ENCODE data around the gene BATF. TPM values are rescaled to one million over a fixed set of nuclear protein-coding genes. Genes with fewer than 3 reads are reported as not detected.

The BATF gene
- total RNA-seq, 2 experiments from 2014 or later: 171 to 182 TPM

DNA sequence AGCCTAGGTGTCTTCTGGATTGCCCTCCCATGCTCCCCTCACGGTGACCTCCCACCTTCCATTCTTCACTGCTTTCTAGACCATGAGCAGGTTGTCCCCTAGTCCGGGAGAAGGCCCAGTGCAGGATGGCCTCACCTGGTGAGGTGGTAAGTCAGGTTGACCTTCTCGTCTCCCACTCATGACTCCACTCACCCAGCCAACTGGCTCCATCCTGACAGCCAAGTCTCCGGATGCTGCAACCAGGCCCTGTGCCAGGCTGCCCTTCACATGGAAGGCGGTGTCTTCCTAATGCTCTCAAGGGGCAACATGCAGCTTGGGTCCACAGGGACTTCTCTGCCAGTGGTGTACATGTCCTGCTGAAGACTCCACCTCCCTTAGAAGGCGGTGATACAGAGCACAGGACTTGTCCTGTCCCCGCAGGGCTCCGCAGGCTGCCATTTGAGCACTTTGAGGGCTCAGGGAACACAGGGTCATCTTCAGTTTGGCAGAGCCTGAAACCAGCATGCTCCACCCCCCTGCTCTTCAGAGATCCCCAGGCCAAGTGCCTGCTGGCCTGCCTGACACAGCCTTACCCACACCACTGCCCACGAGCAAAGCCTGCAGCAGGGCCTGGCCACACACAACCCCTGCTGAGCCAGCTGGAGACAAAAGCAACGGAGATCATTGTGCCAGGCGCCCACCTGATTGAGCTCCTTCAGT lies 25.4 kb downstream of the BATF start:
- intact Hi-C loops (cut with micrococcal nuclease): no loop called here
- ChIA-PET POLR2A (interaction anchor here (1.5 to 5.4 kb wide), 4 partner anchors 9 to 26 kb away, joined by 5 to 49 read pairs (median 8); partner anchors contain the start of gene BATF), CTCF (interaction anchor here (1.4 to 5.9 kb wide), 5 partner anchors 12 to 107 kb away, joined by 3 to 65 read pairs (median 7); no protein-coding TSS in a partner anchor)
- peaks cover 81% of the 10 kb centered on the region for H3K4me1 Mint-ChIP-seq (ENCODE audit: low read depth)
- no peaks in the 10 kb centered on the region for H3K27me3 Mint-ChIP-seq
- peak overlapping the region; percentile 15 for H3K4me3 Mint-ChIP-seq
- H3K27ac Mint-ChIP-seq: peak overlapping the region; percentile 94
- H3K9me3 Mint-ChIP-seq: no peaks in the 10 kb centered on the region
- peaks cover 42% of the 10 kb centered on the region for H3K36me3 Mint-ChIP-seq
- no peak for DNase-seq

DNA sequence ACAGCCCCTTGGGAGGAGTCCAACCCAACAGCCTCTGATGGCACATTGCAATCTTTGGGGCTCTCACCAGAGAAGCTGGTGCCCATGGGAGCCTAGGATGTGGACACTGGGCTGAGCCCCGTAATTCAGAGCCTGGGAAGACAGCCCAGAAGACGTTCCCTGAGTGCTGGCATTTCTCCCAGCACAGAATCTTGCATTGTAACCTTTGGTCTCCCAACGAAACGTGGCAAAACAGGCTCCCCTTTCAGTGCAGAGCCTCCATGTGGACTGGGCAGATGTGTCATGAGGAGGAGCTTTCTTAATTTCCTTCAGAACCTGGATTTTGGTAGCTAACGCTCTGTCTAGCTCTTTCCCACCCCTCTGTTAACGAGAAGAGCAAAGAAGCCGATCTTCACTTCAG lies 26.3 kb downstream of the BATF start:
- DNase-seq: no peak
- Mint-ChIP-seq H3K27me3 (no peaks in the 10 kb centered on the region), H3K9me3 (no peaks in the 10 kb centered on the region), H3K4me1 (ENCODE audit: low read depth) (peaks cover 82% of the 10 kb centered on the region), H3K27ac (peak overlapping the region; percentile 94), H3K4me3 (peak overlapping the region; percentile 15), H3K36me3 (peaks cover 42% of the 10 kb centered on the region)
- intact Hi-C loops (cut with micrococcal nuclease): no loop called here
- CTCF ChIA-PET: interaction anchor here (1.4 to 5.9 kb wide), 6 partner anchors 13 to 106 kb away, joined by 3 to 65 read pairs (median 8); no protein-coding TSS in a partner anchor
- POLR2A ChIA-PET: interaction anchor here (0.6 to 5.4 kb wide), 9 partner anchors 9 to 437 kb away, joined by 3 to 49 read pairs (median 5); partner anchors contain the start of gene BATF

DNA sequence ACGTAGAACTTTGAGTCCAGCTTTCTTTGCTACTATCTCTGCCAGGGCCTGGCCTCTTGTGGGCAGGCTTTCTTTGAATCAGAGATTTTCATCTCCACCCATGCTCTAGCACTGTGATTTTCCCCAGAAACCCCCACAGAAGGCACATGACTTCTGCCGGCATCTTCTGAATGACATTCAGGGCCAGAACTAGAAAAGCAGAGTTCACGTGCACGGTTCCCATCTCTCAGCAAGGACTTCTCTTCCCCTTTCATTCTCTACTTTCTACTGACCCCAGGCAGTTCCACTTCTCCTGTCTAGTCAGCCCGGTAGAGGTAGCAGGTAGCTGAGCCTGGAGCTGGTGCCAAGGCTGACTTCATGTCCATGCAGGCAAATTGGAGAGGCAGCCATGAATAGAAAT lies 26.9 kb downstream of the BATF start:
- Mint-ChIP-seq H3K4me1 (ENCODE audit: low read depth) (peaks cover 81% of the 10 kb centered on the region), H3K9me3 (no peaks in the 10 kb centered on the region), H3K27ac (peak overlapping the region; percentile 94), H3K36me3 (peaks cover 42% of the 10 kb centered on the region), H3K4me3 (peak overlapping the region; percentile 13), H3K27me3 (no peaks in the 10 kb centered on the region)
- peak; percentile 75 for DNase-seq
- POLR2A ChIA-PET: interaction anchor here (0.9 to 5.4 kb wide), 8 partner anchors 10 to 29 kb away, joined by 3 to 49 read pairs (median 6); partner anchors contain the start of gene BATF
- intact Hi-C loops (cut with micrococcal nuclease): loop anchor here (1.0 kb wide), 1 partner anchor 10 kb away; no protein-coding TSS in a partner anchor
- CTCF ChIA-PET: interaction anchor here (1.4 to 5.9 kb wide), 7 partner anchors 13 to 105 kb away, joined by 3 to 65 read pairs (median 7); no protein-coding TSS in a partner anchor

DNA sequence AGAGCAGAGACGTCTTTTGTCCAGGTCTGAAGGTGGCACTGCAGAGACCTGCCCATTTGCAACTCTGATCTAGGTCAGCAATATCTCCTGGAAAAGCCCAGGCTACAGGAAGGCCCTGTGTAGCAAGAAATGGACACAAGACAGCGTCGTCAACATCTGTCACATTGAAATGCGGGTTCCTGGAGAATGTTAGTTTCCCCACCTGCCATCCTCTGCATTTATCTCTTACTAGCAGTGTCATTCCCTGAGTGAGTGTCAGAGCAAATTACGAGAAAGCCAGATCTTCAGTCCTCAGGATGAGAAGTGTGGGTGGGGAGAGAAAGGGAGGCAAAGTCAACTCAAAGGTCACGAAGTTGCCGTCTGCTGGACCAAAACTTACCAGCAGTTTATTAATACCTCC lies 28.8 kb downstream of the BATF start:
- intact Hi-C loops (cut with micrococcal nuclease): loop anchor here (1.0 to 10.0 kb wide), 2 partner anchors 9 to 1484 kb away; no protein-coding TSS in a partner anchor
- Mint-ChIP-seq H3K9me3 (no peaks in the 10 kb centered on the region), H3K4me1 (ENCODE audit: low read depth) (peaks cover 85% of the 10 kb centered on the region), H3K27me3 (no peaks in the 10 kb centered on the region), H3K4me3 (no peak overlapping the region), H3K36me3 (peaks cover 34% of the 10 kb centered on the region), H3K27ac (peak overlapping the region; percentile 94)
- CTCF ChIA-PET: interaction anchor here (0.7 to 5.9 kb wide), 2 partner anchors 10 to 11 kb away, joined by 3 to 65 read pairs; no protein-coding TSS in a partner anchor
- POLR2A ChIA-PET: interaction anchor here (5.4 kb wide), 1 partner anchor 11 kb away, joined by 49 read pairs; no protein-coding TSS in a partner anchor
- no peak for DNase-seq

DNA sequence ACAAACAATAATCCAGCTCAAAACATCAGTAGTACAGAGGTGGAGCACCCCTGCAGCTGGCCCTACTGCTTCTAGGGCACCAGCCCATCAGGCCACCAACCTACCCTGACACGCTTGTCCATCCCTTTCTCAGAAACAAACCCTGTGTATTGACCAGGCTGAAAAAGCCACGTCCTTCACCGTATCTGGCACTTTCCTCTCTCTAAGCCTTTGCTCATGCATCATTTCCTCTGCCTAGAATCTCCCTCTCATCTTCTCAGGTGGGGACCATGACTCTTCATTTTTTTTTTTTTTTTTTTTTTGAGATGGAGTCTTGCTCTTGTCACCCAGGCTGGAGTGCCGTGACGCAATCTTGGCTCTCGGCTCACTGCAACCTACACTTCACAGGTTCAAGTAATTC lies 30.9 kb downstream of the BATF start:
- peaks cover 77% of the 10 kb centered on the region for H3K4me1 Mint-ChIP-seq (ENCODE audit: low read depth)
- H3K9me3 Mint-ChIP-seq: no peaks in the 10 kb centered on the region
- DNase-seq: no peak
- CTCF ChIA-PET: interaction anchor here (1.2 to 1.7 kb wide), 4 partner anchors 8 to 64 kb away, joined by 4 to 5 read pairs (median 4); no protein-coding TSS in a partner anchor
- no peak overlapping the region for H3K4me3 Mint-ChIP-seq
- POLR2A ChIA-PET: interaction anchor here (1.0 to 1.3 kb wide), 3 partner anchors 12 to 107 kb away, joined by 3 read pairs; partner anchors contain the start of gene ERG28
- no peak overlapping the region for H3K27ac Mint-ChIP-seq
- peaks cover 20% of the 10 kb centered on the region for H3K36me3 Mint-ChIP-seq
- intact Hi-C loops (cut with micrococcal nuclease): loop anchor here (10.0 kb wide), 1 partner anchor 1482 kb away; no protein-coding TSS in a partner anchor
- H3K27me3 Mint-ChIP-seq: no peaks in the 10 kb centered on the region

DNA sequence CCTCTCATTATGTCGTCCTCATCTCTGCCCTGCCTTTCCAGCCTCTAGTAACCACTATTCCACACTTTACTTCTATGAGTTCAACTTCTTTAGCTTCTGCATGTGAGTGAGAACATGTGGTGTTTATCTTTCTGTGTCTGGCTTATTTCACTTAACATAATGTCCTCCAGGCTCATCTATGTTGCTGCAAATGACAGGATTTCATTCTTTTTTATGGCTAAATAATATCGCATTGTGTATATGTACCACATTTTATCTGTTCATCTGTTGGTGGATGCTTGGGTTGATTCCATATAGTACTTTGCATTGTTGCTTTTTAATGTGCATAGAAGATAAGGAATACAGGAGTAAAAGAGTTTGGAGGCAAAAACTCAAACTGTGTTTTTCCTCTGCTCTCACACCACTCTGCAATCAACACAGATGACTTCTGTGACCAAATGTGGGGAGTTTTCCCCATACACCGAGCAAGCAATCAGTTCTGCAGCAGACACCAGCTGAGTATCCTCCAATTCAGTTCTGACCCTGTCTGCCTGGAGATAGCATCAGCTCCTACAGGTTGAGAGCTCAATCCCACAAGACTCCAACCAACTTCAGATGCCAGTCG lies 31.6 kb downstream of the BATF start:
- CTCF ChIA-PET: interaction anchor here (1.1 to 1.3 kb wide), 3 partner anchors 13 to 35 kb away, joined by 3 to 4 read pairs (median 4); no protein-coding TSS in a partner anchor
- no peaks in the 10 kb centered on the region for H3K9me3 Mint-ChIP-seq
- no peaks in the 10 kb centered on the region for H3K27me3 Mint-ChIP-seq
- POLR2A ChIA-PET: interaction anchor here (1.0 kb wide), 1 partner anchor 12 kb away, joined by 3 read pairs; no protein-coding TSS in a partner anchor
- peaks cover 76% of the 10 kb centered on the region for H3K4me1 Mint-ChIP-seq (ENCODE audit: low read depth)
- H3K27ac Mint-ChIP-seq: no peak overlapping the region
- H3K4me3 Mint-ChIP-seq: no peak overlapping the region
- H3K36me3 Mint-ChIP-seq: peaks cover 18% of the 10 kb centered on the region
- intact Hi-C loops (cut with micrococcal nuclease): loop anchor here (10.0 kb wide), 1 partner anchor 1481 kb away; no protein-coding TSS in a partner anchor
- no peak for DNase-seq

DNA sequence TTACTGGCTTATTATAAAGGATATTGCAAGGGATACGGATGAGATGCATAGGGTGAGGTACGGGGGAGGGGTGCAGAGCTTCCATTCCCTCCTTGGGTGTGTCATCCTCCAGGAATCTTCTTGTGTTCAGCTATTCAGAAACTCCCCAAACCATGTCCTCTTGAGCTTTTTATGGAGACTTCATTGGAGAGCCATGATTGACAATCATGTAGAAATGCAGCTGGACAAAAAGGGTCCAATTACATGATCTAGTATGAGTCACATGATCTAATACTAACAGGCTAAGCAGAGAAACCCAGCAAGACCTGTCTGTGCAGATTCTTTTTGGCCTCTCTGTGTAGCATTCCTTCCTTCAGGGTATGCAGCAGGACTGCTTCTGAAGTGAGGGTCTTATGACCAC lies 32.2 kb downstream of the BATF start:
- no peak overlapping the region for H3K4me3 Mint-ChIP-seq
- intact Hi-C loops (cut with micrococcal nuclease): loop anchor here (10.0 kb wide), 1 partner anchor 1480 kb away; no protein-coding TSS in a partner anchor
- no peaks in the 10 kb centered on the region for H3K27me3 Mint-ChIP-seq
- ChIA-PET CTCF (interaction anchor here (1.1 kb wide), 1 partner anchor 35 kb away, joined by 3 read pairs; no protein-coding TSS in a partner anchor), POLR2A (interaction anchor here (1.0 kb wide), 1 partner anchor 13 kb away, joined by 3 read pairs; no protein-coding TSS in a partner anchor)
- H3K4me1 Mint-ChIP-seq (ENCODE audit: low read depth): peaks cover 76% of the 10 kb centered on the region
- H3K27ac Mint-ChIP-seq: no peak overlapping the region
- peaks cover 14% of the 10 kb centered on the region for H3K36me3 Mint-ChIP-seq
- no peaks in the 10 kb centered on the region for H3K9me3 Mint-ChIP-seq
- DNase-seq: no peak

DNA sequence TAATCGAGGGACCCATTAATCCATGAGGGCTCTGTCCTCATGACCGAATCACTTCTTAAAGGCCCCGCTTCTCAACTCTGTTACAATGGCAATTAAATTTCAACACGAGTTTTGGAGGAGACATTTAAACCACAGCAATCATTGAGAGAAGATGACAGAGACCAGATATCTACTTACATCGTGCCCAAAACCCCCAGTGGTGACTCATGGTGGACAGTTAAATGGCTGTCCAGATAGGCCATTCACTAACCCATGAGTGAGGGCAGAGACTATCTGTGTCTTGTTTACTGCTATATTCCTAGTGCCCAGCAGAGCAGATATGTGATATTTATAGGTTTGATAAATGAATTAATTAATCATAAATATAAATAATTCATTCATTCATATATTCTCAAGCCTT lies 36.2 kb downstream of the BATF start:
- Mint-ChIP-seq H3K4me1 (ENCODE audit: low read depth) (peaks cover 83% of the 10 kb centered on the region), H3K36me3 (peaks cover 12% of the 10 kb centered on the region), H3K27me3 (no peaks in the 10 kb centered on the region), H3K27ac (peak overlapping the region; percentile 99), H3K9me3 (peaks cover 4% of the 10 kb centered on the region), H3K4me3 (no peak overlapping the region)
- DNase-seq: no peak
- ChIA-PET POLR2A (interaction anchor here (6.2 kb wide), 1 partner anchor 36 kb away, joined by 67 read pairs; the partner anchor contains the start of gene BATF), CTCF (no interaction called here)
- intact Hi-C loops (cut with micrococcal nuclease): loop anchor here (10.0 kb wide), 1 partner anchor 1476 kb away; no protein-coding TSS in a partner anchor

DNA sequence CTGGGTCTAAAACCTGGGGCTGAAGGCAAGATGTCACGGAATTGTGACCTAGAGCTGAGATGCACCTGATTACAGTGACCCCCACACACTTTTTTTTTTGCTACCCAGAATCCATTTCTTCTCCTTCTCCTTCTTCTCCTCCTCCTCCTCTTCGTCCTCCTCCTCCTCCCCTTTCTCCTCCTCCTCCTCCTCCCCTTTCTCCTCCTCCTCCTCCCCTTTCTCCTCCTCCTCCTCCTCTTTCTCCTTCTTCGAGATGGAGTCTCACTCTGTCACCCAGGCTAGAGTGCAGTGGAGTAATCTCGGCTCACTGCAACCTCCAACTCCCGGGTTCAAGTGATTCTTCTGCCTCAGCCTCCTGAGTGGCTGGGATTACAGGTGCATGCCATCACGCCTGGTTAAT lies 36.8 kb downstream of the BATF start:
- Mint-ChIP-seq H3K36me3 (peaks cover 12% of the 10 kb centered on the region), H3K9me3 (peaks cover 4% of the 10 kb centered on the region), H3K4me1 (ENCODE audit: low read depth) (peaks cover 85% of the 10 kb centered on the region), H3K4me3 (no peak overlapping the region), H3K27me3 (no peaks in the 10 kb centered on the region), H3K27ac (peak overlapping the region; percentile 99)
- ChIA-PET CTCF (interaction anchor here (1.4 to 6.6 kb wide), 10 partner anchors 10 to 257 kb away, joined by 5 to 91 read pairs (median 18); partner anchors contain the start of genes BATF, ERG28 and FLVCR2), POLR2A (interaction anchor here (1.0 to 6.2 kb wide), 8 partner anchors 9 to 102 kb away, joined by 3 to 69 read pairs (median 14); partner anchors contain the start of genes BATF, ERG28 and TTLL5)
- intact Hi-C loops (cut with micrococcal nuclease): loop anchor here (1.0 to 10.0 kb wide), 3 partner anchors 9 to 1476 kb away; no protein-coding TSS in a partner anchor
- DNase-seq: no peak

DNA sequence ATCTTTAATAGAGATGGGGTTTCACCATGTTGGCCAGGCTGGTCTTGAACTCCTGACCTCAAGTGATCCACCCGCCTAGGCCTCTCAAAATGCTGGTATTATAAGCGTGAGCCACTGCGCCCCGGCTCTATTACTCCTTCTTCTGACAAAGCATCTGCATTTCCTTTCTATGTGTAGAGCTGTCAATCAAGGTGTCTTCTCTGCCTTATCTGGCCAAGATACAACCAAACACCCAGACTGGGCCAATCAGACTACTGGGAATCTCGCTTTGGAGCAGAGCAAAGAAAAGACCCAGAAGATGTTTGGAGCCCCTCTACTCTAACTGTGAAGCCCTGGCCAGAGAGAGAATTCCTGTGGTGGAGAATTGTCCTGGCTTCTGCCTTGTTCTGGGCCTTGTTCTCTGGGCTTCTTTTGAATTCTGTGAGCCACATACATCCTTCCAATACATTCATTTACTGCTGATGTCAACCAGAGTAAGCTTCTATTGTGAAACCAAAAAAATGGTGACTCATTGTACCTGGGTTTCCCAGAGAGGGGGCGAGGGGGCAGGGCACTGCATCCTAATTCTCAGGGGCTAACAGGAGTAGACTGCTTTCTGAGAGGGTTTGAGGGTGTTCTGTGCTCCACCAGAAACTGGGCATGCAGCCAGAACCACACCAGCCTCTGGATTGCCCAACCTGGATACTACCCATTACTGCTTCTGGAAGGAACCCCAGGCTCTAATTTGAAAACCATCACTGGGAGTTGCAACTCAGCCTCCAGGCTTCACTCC lies 37.4 kb downstream of the BATF start:
- H3K27me3 Mint-ChIP-seq: no peaks in the 10 kb centered on the region
- CTCF ChIA-PET: interaction anchor here (0.8 to 6.6 kb wide), 14 partner anchors 9 to 258 kb away, joined by 3 to 91 read pairs (median 14); partner anchors contain the start of genes BATF, ERG28 and FLVCR2
- peaks cover 84% of the 10 kb centered on the region for H3K4me1 Mint-ChIP-seq (ENCODE audit: low read depth)
- H3K36me3 Mint-ChIP-seq: peaks cover 12% of the 10 kb centered on the region
- H3K9me3 Mint-ChIP-seq: peaks cover 4% of the 10 kb centered on the region
- H3K4me3 Mint-ChIP-seq: peak overlapping the region; percentile 7
- DNase-seq: peak; percentile 88
- POLR2A ChIA-PET: interaction anchor here (0.6 to 6.2 kb wide), 9 partner anchors 9 to 101 kb away, joined by 3 to 69 read pairs (median 13); partner anchors contain the start of genes BATF, ERG28 and TTLL5
- peak overlapping the region; percentile 99 for H3K27ac Mint-ChIP-seq
- intact Hi-C loops (cut with micrococcal nuclease): loop anchor here (1.0 to 10.0 kb wide), 5 partner anchors 9 to 1475 kb away; partner anchors contain the start of gene YLPM1

All from activated CD4-positive, alpha-beta memory T cell treated with anti-CD3 and anti-CD28 coated beads for 36 hours (primary cell).